NCI-H446 treated with DMSO at 0.1 percent for 48 hours (cell line): ENCODE data around the gene CALCA.
"Not testable (repeated sequence)": the region's sequence is repeated elsewhere in the genome, so short reads cannot be mapped to it uniquely, and the experiment has no call there.

ENCODE experiments used
- DNase-seq: peaks from one replicate; lab custom pipeline; 2025; lab: John Stamatoyannopoulos, UW

The CALCA gene, protein sequence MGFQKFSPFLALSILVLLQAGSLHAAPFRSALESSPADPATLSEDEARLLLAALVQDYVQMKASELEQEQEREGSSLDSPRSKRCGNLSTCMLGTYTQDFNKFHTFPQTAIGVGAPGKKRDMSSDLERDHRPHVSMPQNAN

DNA sequence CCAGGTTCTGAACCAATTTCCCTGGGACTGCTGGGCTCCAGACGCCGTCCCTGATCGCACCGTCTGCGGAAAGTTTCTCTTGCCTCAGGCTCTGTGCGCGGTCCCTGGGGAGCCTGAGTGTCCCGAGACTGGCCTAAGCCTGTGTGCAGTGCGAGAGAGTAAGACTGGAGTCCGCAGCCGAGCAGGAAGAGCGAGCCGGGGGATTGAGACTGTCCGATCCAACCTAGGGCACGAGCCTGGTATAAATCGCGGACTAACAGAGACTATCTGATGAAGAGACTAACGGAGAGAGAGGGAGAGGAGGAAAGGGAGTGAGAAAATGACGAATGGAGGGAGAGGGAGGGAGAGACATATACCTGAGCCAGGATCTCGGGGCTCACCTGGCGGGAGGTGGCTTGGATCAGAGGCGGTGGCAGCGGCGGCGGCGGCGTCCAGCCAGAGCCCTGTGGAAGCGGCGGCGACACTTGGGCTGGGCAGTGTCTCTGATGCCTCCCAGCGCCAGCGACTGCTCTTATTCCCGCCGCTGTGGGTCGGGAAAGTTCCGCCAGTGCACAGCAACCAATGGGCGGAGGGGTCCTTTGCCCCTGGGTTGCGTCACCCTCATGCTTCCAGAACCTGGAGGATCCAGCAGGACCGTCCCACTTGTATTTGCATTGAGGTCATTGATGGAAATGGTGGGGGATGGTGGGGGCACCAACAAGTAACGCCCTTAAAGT is at the start of gene CALCA:
Gene CALCA (minus strand): TSS at position 487 of the 716 bp plus-strand sequence. CDS start 1,159 bp downstream, outside the sequence.
- no peak for DNase-seq

DNA sequence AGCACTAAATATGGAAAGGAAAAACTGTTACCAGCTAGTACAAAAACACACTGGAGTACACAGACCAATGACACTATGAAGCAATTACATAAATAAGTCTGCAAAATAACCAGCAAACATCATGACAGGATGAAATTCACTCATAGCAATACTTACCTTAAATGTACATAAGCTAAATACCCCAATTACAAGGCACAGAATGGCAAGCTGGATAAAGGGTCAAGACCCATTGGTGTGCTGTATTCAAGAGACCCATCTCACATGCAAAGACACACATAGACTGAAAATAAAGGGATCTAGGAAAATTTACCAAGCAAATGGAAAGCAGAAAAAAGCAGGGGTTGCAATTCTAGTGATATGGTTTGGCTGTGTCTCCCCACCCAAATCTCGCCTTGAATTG is 44.0 kb upstream of the CALCA start:
- no peak for DNase-seq

DNA sequence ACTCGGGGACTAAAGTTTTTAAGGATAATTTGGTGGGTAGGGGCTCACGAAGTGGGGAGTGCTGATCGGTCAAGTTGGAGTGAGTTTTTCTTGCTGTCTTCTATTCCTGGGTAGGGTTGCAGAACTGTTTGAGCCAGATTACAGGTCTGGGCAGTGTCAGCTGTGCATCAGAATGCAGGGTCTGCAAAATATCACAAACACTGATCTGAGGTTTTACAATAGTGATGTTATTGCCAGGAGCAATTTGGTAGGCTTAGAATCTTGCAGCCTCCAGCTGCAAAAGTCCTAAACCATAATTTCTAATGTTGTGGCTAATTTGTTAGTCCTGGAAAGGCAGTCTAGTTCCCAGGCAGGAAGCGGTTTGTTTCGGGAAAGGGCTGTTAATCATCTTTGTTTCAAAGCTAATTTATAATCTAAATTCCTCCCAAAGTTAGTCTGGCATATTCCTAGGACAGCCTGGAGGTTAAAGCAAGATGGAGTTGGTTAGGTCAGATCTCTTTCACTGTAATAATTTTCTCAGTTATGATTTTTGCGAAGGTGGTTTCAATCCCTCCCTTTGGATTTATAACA is 39.7 kb upstream of the CALCA start:
- DNase-seq: no peak

DNA sequence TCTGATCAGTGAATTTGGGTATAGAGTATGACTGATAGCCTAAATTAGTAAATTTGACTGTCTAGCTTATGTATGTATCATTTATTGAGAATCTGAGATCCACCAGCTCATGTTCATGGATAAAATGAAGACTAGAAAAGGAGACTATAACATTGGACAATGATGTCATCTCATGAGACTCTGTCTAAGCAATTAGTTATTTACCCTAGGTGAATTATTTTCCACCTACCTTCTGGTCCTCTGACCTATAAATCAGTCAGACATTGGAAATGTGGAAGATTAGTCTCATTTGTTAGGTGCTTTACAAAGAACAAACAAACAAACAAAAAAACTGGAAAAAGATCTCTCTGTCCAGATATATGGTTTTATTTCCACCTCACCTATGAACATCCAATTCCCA is 38.7 kb upstream of the CALCA start:
- no peak for DNase-seq

DNA sequence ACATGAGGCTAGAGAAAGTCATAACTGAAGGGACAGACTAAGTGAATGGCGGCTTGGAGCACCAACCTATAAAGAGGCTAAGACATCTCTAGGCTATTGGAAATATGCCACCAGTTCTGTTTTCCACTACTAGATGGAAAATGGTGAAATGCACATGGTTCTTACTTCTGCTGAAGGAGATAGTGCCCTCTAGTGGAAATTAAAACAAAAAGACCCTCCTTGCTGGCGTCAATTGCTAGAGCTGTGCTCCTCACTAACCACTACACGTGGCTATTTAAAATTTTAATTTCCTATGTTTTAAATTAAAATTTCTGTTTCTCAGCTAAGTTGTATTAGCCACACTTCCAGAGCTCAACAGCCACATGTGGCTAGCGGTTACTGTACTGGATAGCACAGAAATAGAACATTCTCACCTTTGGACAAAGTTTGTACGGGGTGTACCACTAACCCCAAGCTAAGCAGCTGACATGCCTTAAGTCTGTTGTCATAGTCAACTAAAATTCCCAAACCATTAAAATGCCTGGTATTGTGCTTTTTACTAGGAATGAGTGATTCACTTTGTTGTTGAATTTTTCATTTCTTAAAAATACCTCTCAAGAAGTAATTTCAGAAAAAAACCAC is 34.1 kb upstream of the CALCA start:
- DNase-seq: peak; percentile 3

DNA sequence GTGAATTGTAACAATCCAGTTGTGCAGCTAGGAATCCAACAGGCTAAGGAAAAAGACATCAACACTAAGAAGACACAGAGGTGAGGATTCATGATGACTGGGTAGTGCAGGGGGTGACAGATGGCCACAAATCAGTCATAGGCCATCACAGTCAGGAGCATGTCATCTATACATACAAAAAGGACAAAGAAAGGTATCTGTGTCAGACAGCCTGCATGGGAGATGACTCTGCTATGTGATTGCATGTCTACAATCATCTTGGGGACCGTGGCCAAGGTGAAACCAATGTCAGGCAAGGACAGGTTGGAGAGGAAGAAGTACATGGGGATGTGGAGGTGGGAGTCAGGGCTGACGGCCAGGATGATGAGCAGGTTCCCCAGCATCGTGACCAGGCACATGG is 16.0 kb upstream of the CALCA start:
- not testable (repeated sequence) for DNase-seq

DNA sequence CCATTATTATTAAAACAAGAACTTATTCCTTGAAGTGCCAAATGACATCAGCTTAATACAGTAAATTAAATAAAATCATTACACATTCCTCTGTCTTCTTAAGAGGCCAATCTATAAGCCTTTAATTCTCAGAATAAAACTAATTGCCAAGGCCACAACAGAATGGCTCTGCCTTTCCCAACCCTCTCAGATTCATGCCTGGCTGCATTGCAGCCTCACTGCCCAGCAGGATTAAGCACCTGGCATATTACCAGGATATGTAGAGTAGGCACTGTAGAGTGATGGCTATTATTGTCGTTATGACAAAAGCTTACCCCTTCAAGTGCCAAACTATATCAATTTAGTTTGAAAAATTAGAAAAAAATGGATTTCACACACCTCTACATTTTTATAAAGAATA is 9.4 kb upstream of the CALCA start:
- no peak for DNase-seq

DNA sequence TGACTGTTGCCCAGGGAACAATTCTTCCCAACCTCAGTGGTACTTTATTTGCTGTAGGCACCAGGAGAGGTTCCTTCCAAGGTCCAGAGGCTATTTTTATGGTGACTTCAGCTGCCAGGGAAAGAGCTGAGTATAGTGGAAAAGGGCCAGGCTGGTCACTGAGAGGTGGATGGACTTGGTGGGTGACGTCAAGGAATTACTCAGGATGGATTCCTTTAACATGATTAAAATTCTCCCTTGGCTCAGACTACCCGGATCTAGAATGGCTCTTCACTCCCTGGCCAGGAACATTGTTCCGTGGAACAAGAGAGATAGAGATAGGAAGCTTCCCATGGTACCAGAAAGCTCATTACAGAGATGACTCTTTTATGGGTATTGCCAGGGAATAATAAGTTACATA is 8.7 kb upstream of the CALCA start:
- DNase-seq: no peak

DNA sequence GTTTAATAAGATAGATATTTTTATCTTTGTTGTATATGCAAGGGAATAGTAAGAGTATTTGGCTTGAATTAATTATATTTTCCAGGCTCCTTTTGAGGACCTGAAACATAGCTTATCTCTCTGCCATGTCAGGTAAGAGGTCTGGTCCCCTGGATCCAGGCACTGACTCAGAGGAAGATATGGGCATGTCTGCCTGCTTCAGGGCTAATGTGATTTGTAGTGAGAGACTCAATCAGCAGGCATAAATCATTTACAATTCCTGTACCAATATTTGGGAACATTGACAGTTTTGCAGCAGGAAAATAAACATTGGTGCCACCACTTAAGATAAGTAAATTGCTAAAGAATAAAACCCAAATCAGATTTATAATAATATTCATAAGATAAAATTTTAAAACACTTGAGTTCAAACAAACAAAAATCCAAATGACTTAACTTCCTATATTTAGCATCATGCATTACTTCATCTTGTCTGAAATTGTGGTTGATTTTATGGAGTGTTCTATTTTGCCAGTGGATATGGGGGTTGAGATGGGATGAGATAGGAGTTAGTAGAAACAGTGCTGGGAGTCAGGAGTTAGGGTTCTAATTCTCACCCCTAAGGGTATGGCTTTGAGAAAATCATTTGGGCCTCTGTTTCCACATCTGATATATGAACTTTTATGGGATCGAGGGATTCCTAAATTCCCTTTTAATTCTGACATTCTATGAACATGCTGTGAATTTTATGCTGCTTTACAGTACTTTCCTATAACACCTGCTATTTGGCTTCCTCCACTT is 5.1 kb upstream of the CALCA start:
- DNase-seq: no peak

DNA sequence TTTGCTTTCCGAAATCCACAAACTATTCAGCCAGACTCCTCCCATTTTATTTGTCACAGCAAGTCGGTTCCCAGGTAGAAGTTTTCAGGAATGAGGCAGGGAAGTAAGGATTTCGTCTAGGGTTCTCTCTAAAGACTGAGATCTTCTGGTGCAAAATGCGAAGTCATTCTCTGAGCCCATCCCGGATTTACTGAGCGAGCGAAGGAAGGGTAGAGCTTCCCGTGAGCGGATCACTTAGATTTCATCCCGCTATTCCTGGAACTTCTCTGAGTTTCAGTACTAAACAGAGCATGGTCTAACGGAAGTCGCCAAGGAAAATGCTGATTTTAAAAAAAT is 3.1 kb upstream of the CALCA start:
- DNase-seq: no peak

DNA sequence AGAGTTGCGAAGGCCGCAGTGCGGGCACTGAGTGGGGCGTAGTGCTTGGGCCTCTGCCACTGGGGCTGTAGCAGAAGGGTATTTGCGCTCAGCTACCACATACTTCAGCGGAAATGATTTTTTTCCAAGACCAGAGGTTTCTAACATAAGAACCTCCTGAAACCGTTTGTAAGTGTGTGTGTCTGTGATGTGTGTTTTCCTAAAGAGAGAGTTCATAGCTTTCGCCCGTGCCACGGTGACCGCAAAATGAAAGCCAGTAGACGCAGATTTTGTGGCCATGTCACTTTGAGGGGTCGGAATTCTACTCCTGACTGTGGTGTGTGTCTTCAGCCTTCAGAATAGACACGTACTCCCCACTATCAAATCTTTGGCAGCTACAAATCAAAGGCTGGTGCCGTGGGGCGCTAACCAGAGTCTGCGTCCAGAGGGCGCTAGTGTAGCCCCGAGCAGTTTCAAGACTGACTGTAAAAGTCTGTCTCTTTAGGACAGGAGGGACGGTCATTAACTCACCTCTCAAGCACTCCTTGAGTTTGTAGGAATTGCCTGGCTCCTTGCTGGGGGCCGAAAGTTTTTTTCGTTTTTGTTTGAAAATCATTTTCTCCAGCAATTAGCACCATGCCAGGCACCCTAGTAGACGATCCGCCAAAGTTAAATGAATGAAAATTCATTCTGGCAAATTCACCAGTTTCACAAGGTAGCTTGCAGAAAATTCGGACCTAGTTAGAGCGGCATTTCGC is 2.5 kb upstream of the CALCA start:
- DNase-seq: no peak

DNA sequence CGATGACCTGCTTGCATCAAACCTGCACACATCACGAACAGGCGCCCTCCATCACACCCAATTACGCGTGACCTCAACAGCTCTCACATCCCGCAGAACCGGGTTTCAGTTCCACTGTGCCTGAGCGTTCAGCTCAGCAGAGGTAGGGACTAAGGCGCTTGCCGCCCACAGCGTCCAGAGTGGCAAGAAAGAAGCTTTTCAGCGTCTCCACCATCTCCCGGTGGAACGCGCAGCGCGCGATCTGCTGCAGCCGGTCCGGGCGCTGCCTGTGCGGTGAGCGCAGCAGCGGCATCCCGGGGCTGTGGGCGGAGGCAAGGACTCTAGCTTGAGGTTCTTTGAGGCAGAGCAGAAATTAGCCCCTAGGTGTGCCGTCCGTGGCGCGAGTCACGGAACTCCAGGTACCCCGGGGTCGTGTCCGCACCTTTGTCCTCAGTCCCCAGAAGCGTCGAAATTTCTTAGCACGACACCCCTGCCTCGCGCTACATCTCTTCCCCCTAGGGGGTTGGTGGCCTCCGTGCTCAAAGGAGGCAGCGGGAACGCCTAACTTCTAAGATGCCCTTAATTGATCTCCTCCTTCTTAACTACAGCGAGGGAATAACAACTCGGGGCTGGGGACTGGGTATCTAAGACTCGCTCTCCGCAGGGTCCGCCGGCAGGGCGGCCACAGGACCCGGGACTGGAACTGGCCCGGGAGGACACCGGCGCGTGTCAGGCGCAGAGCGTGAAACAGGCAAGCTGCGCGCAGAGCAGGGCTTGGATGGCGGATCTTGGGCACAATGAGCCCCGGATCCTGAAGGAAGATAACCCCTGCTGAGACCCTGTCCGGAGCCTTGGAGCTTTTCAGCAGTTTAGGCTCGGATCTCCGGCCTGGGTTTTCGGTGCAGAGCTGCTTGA is 1.7 kb upstream of the CALCA start:
- no peak for DNase-seq

DNA sequence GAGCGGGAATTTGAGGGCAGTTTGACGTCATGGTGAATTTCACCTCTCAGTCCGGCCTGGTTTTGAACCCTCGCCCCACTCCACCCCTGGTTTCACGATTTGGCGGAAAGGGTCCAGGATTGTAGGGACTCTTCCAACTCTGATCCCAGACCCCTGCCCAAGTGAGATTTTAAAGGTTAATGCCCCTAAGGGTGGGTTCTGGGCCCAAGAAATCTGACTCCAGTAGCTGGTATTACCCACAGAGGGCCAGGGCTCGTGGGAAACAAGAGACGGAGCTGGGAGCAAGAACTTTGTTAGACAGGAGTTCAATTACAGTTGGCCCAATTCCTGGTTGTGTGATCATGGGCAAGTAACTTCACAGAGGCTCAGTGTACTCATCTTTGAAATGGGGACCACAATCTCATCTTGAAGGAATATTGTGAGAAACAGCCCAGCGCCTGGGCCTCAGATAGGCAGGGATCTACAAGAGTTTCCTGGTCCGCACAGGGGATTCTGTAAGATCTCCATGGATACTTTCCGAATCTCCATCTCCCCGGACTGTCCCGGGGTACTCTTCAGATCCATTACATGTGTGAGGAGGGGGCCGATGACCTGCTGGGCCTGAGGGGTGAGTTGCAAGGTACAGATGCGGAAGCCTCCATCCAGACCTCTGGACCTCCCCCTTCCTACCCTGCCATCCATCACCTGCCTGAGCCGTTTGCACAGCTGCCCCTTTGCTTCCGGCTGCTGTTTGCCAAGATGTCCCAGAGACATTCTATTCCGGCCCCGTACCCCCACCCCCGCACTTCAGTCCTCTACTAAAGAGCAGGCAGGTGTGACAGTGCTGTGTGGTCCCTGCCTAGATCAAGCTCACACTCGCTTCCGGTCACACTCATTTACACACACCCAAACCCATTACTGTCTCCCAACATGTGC is 687 bp upstream of the CALCA start:
- DNase-seq: no peak

DNA sequence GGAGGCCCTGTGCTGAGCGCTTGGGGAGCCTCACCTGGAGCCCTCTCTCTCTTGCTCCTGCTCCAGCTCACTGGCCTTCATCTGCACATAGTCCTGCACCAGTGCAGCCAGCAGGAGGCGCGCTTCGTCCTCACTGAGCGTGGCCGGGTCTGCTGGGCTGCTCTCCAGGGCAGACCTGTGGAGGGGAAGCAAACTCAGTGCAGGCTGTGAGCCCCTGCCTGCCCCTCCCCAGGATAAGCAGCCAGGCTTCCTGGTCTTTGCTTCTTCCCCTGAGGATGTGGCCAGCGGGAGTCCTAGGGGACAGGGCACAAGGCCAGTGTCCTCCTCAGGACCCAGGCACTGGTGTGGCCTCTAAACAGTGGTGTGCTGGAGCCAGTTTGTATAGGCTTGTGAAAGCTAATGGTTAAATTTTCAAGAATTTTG is 2.2 kb downstream of the CALCA start:
- DNase-seq: no peak

DNA sequence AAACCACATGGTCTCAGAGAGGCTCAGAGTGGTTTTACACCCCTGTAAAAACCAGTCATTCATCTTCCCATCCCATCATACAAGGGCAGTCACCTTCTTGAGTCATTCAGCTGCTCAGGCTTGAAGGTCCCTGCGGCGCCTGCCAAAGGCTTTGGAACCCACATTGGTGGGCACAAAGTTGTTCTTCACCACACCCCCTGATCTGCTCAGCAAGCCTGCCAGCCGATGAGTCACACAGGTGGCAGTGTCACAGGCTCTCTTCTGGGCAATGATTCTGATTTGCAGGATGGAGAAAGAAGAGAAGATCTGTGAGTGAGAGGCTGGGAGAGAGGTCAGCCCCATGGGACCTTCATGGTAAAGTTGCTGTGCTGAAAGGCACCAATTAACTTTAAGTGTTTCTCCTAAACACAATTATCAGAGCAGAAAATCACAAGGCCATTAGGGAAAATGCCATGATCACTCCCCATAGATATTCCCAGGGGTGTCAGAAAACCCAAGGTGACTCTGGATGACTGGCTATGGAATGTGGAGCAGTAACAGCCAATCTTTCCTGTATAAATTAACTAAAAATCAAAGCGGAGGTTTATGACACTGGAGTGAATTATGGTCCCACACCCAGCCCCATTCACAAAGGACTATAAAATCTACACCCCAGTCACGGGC is 4.4 kb downstream of the CALCA start:
- no peak for DNase-seq

DNA sequence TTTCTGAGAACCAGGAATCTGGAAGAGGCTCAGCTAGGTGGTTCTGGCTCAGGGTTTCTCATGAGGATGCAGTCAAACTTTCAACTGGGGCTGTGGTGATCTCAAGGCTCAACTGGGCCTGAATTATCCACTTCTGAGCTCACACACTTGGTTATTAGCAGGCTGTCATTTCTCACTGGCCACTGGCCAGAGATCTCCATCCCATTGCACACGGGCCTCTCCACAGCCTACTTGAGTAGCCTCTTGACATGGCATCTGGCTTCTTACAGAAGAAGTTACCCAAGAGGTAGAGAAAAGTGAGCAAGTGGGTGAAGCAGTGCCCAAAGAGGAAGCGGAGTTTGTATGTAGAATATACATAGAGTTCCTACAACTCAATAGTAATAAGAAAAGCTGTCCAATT is 16.0 kb downstream of the CALCA start:
- no peak for DNase-seq

DNA sequence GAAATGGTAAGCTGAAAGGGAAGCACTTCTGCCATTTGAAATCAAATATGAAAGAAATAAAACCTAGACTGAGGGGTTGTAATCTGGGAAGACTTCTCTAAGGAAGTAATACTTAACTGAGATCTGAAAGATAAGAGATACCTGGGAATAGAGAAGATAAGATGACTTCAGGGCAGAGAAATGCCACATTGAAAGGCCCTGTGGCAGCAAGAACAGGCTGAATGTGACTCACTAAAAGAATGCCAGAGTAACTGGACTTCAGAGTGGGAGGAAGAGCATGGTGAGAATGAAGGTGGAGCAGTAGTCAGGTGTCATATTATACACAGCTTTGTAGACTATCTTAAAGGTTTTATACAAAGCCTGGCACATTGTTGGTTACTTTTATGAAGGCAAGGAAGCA is 17.6 kb downstream of the CALCA start:
- DNase-seq: no peak

DNA sequence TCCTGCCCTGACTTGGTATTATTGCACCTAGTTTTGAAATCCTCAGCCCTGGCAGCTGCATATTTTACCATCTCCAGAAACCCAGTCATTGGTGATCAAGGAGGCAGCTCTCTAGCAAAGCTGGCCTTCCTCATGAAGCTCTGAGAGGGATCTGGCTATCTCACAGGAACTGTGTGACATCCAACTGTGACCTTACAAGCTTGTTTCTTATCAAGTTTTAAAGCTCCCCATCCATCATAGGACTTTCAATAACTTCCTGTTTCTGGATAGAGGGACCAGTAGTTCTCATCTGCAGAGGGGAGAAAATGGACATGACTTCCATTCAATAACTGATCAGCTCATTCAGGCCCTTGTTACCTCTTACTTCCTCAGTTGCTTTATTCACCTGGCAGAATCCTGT is 18.2 kb downstream of the CALCA start:
- DNase-seq: no peak

DNA sequence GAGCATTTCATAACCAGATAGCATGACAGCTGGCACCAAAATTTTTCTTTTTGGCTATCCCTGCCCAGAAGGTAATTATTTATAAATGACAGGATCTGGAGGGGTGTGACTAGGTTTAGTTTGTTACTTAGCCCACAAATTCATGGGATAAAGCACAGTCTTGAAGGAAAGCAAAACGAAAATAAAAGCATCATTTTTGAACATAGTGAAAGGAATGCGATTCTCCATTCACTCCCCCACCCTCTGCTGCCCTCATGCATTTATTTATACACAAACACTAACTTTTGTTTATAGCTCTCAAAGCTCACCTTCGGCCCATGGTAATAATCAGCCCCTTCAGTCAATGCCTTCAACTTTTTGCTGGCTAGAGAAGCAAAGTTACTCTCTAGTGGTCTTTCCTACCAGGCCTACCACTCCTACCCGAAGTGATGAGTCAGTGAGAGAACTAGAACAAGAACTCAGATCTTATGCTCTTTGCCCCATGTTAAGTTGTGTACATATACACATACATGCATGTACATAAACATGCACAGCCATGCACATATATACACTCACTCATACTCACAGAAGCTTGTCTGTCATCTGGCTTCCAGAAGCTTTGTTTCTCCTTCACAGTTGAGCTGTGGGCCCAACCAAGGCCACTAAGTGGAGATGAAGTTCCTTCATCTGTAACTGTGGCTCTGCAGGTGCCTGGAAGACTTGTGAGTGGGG is 22.6 kb downstream of the CALCA start:
- no peak for DNase-seq
